CD4-positive, CD25-positive, alpha-beta regulatory T cell (primary cell): ENCODE data around the gene ADARB1. TPM values are rescaled to one million over a fixed set of nuclear protein-coding genes. Genes with fewer than 3 reads are reported as not detected.

ENCODE experiments used
- ATAC-seq, 2 donors: fragments of 150-1000 bp; cut with Tn5 transposase; one replicate each; pipeline ENCODE4 v1.10.0; 2021; ENCODE audit warnings: low read depth in 2 of 2, moderate number of reproducible peaks in 2 of 2, moderate library complexity in 1 of 2
- DNase-seq, 3 donors: peaks; one replicate each; pipeline versions ENCODE4 v3.0.0 to v3.0.0-alpha.2; 2012 to 2022; ENCODE audit warnings: mixed read lengths in 1 of 3
- H3K27ac ChIP-seq: one replicate; pipeline ENCODE4 v1.7.0; 2013; ENCODE audit warnings: mild to moderate bottlenecking, low read length; ENCODE audit not compliant: insufficient read depth, poor library complexity, severe bottlenecking
- H3K27me3 ChIP-seq: one replicate; pipeline ENCODE4 v1.7.0; 2013; ENCODE audit warnings: low read length; ENCODE audit not compliant: control insufficient read depth, insufficient read depth
- H3K36me3 ChIP-seq: one replicate; pipeline ENCODE4 v1.7.0; 2013; ENCODE audit warnings: mild to moderate bottlenecking, low read length, moderate library complexity; ENCODE audit not compliant: control insufficient read depth, insufficient read depth
- H3K4me1 ChIP-seq: 2 replicates; pipeline ENCODE4 v1.7.0; 2013; ENCODE audit warnings: mild to moderate bottlenecking, low read length; ENCODE audit not compliant: insufficient read depth, control insufficient read depth, poor library complexity, severe bottlenecking
- H3K4me3 ChIP-seq: one replicate; pipeline ENCODE4 v1.7.0; 2013; ENCODE audit warnings: low read depth, mild to moderate bottlenecking, low read length, moderate library complexity
- H3K9me3 ChIP-seq, 2 experiments: 1 replicate in 1 of 2; 2 replicates in 1 of 2; pipeline ENCODE4 v1.7.0; 2013; ENCODE audit warnings: low read length in 2 of 2, mild to moderate bottlenecking in 1 of 2, moderate library complexity in 1 of 2; ENCODE audit not compliant: control insufficient read depth in 2 of 2
- H3K27ac Mint-ChIP-seq, 3 donors: one replicate each; pipeline ENCODE4 v1.8.0; 2020 to 2022; ENCODE audit warnings: mild to moderate bottlenecking in 3 of 3, mixed read lengths in 3 of 3, moderate library complexity in 2 of 3
- H3K27me3 Mint-ChIP-seq: one replicate; pipeline ENCODE4 v1.8.0; 2022; ENCODE audit warnings: mild to moderate bottlenecking, mixed read lengths
- H3K36me3 Mint-ChIP-seq: one replicate; pipeline ENCODE4 v1.8.0; 2020; ENCODE audit warnings: mixed read lengths
- H3K4me1 Mint-ChIP-seq, 4 donors: one replicate each; pipeline ENCODE4 v1.8.0; 2020 to 2022; ENCODE audit warnings: mixed read lengths in 4 of 4, mild to moderate bottlenecking in 1 of 4
- H3K4me3 Mint-ChIP-seq, 4 donors: one replicate each; pipeline ENCODE4 v1.8.0; 2020 to 2022; ENCODE audit warnings: mild to moderate bottlenecking in 4 of 4, mixed read lengths in 4 of 4, moderate library complexity in 3 of 4
- H3K9me3 Mint-ChIP-seq, 7 donors: one replicate each; pipeline ENCODE4 v1.8.0; 2020 to 2022; ENCODE audit warnings: mixed read lengths in 7 of 7, mild to moderate bottlenecking in 3 of 7, moderate library complexity in 2 of 7
- polyA plus RNA-seq, 4 donors: library from polyadenylated mRNA; unstranded; fragments of 300-500 nt; fragmentation: Illumina TruSeq; gene quantifications; one replicate each; pipeline ENCODE4 v1.2.3, GENCODE V29; 2021
- total RNA-seq: library from RNA; stranded (reverse); gene quantifications from one replicate; pipeline ENCODE4 v1.2.3, GENCODE V29; 2022

The ADARB1 gene
- total and polyA plus RNA-seq, 5 donors from 2014 or later = 2.8 to 52.9 (median 5.6) TPM

DNA sequence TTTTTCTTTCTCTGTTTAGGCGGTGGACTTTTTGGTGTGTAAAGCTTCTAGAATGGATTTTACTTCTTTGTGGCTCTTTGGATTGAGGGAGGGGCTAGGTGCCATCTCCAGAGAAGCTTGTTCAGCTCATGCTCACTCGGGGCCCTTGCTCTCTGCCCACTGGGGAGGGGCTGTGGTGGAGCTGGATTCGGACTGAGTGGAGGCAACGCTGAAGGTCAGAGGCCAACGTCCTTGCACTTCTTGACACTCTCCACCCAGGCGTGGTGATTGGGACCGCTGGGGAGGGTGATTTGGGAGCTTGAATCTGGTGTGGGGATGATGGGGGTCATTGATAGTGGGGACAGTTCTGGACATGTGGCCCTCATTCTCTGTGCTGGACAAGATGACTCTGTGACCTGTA, 52.6 kb downstream of the ADARB1 start:
- H3K36me3 Mint-ChIP-seq = peaks cover 3% of the 10 kb centered on the region
- ATAC-seq (no peak), DNase-seq (no peak)
- H3K27me3 ChIP-seq = no peaks in the 10 kb centered on the region
- no peak overlapping the region for H3K27ac ChIP-seq
- no peaks in the 10 kb centered on the region for H3K9me3 Mint-ChIP-seq
- H3K27me3 Mint-ChIP-seq = no peaks in the 10 kb centered on the region
- H3K4me3 Mint-ChIP-seq = no peak overlapping the region
- H3K27ac Mint-ChIP-seq = no peak overlapping the region
- peaks cover 7% of the 10 kb centered on the region for H3K36me3 ChIP-seq
- H3K4me1 ChIP-seq = peaks cover 3% of the 10 kb centered on the region
- no peaks in the 10 kb centered on the region for H3K9me3 ChIP-seq
- H3K4me1 Mint-ChIP-seq = peaks cover 16 to 21% (median 18%) of the 10 kb centered on the region in 4 donors
- no peak overlapping the region for H3K4me3 ChIP-seq

DNA sequence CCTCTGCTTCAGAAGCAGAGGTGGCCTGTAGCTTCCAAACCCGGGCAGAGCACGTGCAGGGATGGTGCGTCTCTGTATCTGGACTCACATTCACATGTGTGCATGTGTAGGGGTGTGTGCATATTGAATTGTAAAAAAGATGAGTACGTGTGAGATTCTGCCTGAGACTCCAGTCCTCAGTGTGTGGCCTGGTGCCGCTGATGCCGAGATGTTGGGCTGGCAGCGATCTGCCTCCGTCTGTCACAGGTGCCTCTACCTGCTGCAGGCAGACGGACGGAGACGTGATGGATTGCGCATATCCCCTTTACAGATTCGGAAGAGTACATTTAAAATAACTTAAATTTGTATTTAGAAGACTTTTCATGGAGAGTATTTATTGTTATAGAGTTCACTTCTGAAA, 53.6 kb downstream of the ADARB1 start:
- DNase-seq = no peak
- peaks cover 3% of the 10 kb centered on the region for H3K36me3 Mint-ChIP-seq
- Histone ChIP-seq H3K36me3 (peaks cover 9% of the 10 kb centered on the region), H3K4me3 (no peak overlapping the region), H3K9me3 (no peaks in the 10 kb centered on the region), H3K27ac (no peak overlapping the region), H3K4me1 (peaks cover 3% of the 10 kb centered on the region), H3K27me3 (no peaks in the 10 kb centered on the region)
- no peak overlapping the region for H3K4me3 Mint-ChIP-seq
- no peak for ATAC-seq
- H3K27ac Mint-ChIP-seq = no peak overlapping the region
- no peaks in the 10 kb centered on the region for H3K9me3 Mint-ChIP-seq
- peaks cover 18 to 21% (median 18%) of the 10 kb centered on the region in 4 donors for H3K4me1 Mint-ChIP-seq
- H3K27me3 Mint-ChIP-seq = no peaks in the 10 kb centered on the region

DNA sequence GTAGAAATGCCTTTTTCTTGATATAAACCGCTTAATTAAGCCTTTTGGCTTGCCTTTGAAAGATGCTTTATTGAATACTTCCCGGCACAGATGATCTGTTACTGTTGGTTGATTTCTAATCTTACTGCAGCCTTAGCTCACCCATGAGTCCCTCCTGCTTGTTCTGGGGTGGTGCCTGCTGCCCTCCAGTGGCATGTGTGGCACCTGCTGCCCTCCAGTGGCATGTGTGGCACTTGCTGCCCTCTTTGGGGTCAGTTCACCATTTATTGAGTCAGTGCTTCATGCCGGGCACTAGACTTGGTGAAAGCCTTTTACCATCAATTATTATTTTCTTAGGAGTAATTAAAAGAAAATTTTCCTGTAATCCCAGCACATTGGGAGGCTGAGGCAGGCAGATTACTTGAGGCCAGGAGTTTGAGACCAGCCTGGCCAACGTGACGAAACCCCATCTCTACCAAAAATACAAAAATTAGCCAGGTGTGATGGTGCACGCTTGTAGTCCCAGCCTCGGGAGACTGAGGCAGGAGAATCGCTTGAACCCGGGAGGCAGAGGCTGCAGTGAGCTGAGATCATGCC, 54.3 kb downstream of the ADARB1 start:
- H3K9me3 Mint-ChIP-seq = no peaks in the 10 kb centered on the region
- ATAC-seq = peak; percentile 92 to 96

DNA sequence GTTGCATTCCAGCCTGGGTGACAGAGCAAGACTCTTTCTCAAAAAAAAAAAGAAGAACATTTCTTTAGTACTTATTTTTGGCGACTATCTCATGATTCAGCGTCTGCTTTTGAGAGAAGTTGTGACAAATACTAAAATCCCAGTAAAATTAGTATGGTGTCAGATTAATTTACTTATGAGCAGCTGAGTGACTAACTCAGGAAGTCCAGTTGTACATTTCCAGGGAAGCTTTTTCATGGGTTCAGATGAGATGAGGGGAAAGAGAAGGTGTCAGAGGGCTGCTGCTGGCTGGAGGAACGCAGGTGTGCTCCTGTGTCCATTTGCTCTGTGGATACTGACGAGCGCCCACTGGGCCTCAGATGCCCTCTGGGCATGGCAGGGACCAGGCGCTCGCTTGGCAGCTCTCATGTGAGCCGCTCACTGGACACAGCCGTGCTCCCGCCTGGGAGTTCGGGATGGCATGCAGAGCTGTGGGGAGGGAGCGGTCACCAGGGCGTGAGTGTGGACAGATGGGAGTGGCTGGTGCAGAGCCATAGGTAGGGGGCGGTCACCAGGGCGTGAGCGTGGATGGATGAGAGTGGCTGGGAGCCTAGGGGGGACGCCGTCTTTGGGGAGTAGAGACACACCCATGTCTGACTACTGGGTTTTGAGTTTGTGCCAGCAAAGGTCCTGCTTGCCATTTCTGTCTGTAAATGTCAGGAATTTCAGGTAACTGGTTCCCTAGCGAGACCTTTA, 55.0 kb downstream of the ADARB1 start:
- Mint-ChIP-seq H3K36me3 (peaks cover 3% of the 10 kb centered on the region), H3K27ac (no peak overlapping the region), H3K9me3 (no peaks in the 10 kb centered on the region), H3K4me1 (peaks cover 16 to 21% (median 18%) of the 10 kb centered on the region in 4 donors), H3K4me3 (peak overlapping the region in 2 of 4 donors; percentile 38 to 61), H3K27me3 (no peaks in the 10 kb centered on the region)
- H3K27me3 ChIP-seq = no peaks in the 10 kb centered on the region
- ATAC-seq = no peak
- no peak overlapping the region for H3K4me3 ChIP-seq
- H3K27ac ChIP-seq = no peak overlapping the region
- H3K36me3 ChIP-seq = peaks cover 9% of the 10 kb centered on the region
- peaks cover 3% of the 10 kb centered on the region for H3K4me1 ChIP-seq
- DNase-seq = no peak
- no peaks in the 10 kb centered on the region for H3K9me3 ChIP-seq

More for the DNA sequence above, 54.3 kb downstream of the ADARB1 start:
- Histone ChIP-seq H3K4me1 (peaks cover 3% of the 10 kb centered on the region), H3K27me3 (no peaks in the 10 kb centered on the region), H3K4me3 (no peak overlapping the region), H3K9me3 (no peaks in the 10 kb centered on the region), H3K36me3 (peaks cover 9% of the 10 kb centered on the region), H3K27ac (no peak overlapping the region)
- Mint-ChIP-seq H3K36me3 (peaks cover 3% of the 10 kb centered on the region), H3K27me3 (no peaks in the 10 kb centered on the region), H3K4me3 (no peak overlapping the region), H3K4me1 (peaks cover 18 to 21% (median 19%) of the 10 kb centered on the region in 4 donors), H3K27ac (peak overlapping the region in 1 of 3 donors; percentile 26)
- DNase-seq = peak; percentile 64 to 82 (median 77)

DNA sequence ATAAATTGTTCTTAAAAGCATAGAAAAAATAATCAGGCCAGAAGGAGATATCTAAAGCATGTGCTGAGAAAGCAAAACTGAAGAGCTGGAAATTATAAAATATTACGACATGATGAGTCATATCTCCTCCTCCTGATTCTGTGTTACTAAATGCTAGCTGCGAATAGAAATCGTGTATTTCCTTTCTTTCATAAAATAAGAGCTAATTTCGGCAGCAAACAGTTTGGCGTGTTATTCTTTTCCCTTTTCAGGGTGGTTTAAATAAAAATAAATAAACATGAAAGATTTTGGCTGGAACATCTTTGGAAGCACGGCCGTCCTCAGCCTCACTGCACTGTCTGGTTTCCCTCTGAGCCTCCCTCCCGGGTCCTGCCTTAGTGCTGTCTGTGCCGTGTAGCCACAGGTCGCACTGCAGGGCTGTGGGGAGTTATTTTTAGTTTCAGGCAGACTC, 56.0 kb downstream of the ADARB1 start:
- H3K9me3 Mint-ChIP-seq = no peaks in the 10 kb centered on the region
- ATAC-seq = no peak
- peak in 1 of 3 donors; percentile 14 for DNase-seq
- no peaks in the 10 kb centered on the region for H3K27me3 Mint-ChIP-seq
- Histone ChIP-seq H3K9me3 (no peaks in the 10 kb centered on the region), H3K27me3 (no peaks in the 10 kb centered on the region), H3K27ac (no peak overlapping the region), H3K4me1 (peaks cover 3% of the 10 kb centered on the region), H3K36me3 (peaks cover 16% of the 10 kb centered on the region), H3K4me3 (no peak overlapping the region)
- peak overlapping the region in 1 of 4 donors; percentile 47 for H3K4me3 Mint-ChIP-seq
- H3K4me1 Mint-ChIP-seq = peaks cover 16 to 21% (median 17%) of the 10 kb centered on the region in 4 donors
- H3K27ac Mint-ChIP-seq = no peak overlapping the region
- H3K36me3 Mint-ChIP-seq = peaks cover 3% of the 10 kb centered on the region

DNA sequence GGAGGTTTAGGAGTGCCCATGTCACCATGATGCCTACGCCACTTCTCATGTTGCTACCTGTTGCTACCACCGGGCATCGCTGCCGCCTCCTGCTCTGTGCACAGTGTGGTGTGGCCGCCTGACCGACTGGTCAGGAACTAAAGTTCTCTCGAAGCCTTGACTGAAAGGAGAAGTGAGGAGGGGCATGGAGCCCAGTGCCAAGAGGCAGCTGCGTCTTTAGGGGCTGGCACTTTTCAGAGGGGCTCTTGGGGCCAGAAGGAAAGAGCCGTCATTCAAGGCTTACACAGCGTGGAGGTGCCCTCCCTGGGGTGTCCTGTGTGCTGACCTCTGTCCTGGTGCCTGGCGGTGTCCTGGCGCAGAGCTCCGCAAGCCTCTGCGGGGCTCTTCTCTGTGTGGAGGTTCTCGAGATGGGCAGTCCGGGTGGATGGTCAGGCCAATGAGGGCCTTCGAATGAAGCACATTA, 57.2 kb downstream of the ADARB1 start:
- Histone ChIP-seq H3K27me3 (no peaks in the 10 kb centered on the region), H3K27ac (no peak overlapping the region), H3K36me3 (peaks cover 17% of the 10 kb centered on the region), H3K4me3 (no peak overlapping the region), H3K4me1 (peaks cover 3% of the 10 kb centered on the region), H3K9me3 (no peaks in the 10 kb centered on the region)
- H3K27ac Mint-ChIP-seq = no peak overlapping the region
- DNase-seq (no peak), ATAC-seq (no peak)
- no peak overlapping the region for H3K4me3 Mint-ChIP-seq
- peaks cover 11 to 21% (median 17%) of the 10 kb centered on the region in 4 donors for H3K4me1 Mint-ChIP-seq
- peaks cover 3% of the 10 kb centered on the region for H3K36me3 Mint-ChIP-seq
- no peaks in the 10 kb centered on the region for H3K27me3 Mint-ChIP-seq
- H3K9me3 Mint-ChIP-seq = no peaks in the 10 kb centered on the region

DNA sequence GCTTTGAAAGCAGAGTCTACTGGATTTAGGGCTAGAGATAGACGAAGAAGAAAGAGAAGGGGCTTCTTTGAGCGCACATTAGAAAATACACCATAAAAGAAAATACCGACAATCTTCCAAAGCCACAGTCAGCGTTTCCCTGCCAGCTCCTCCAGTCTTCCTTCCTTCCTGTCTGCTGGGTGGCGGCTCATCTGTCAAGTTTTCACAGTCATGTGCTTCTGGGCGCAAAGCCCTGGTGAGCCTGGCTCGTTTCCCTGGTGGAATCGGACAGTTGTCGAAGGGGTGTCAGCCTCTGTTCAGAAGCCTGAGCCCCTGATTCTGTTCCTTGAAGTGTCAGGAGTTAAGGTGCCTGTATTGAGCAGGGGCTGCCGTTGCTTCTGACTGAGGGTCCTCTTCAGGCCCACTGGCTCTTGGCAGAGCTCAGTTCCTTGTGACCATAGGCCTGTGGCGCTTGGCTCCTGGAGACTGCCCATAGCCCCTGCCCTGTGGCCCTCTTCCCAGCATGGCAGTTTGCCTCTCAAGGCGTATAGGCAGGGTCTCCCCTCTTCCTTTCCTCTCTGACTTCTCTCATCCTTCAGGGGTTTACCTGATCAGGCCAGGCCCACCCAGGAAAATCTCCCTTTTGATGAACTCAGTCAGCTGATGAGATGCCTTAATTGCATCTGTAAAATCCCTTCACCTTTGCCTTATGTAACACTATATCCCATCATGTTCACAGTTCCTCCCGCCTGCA, 58.6 kb downstream of the ADARB1 start:
- DNase-seq = no peak
- Mint-ChIP-seq H3K4me3 (peak overlapping the region in 1 of 4 donors; percentile 9), H3K27ac (peak overlapping the region in 1 of 3 donors; percentile 87), H3K9me3 (no peaks in the 10 kb centered on the region), H3K36me3 (peaks cover 8% of the 10 kb centered on the region), H3K4me1 (peaks cover 14 to 23% (median 18%) of the 10 kb centered on the region in 4 donors), H3K27me3 (no peaks in the 10 kb centered on the region)
- Histone ChIP-seq H3K9me3 (no peaks in the 10 kb centered on the region), H3K36me3 (peaks cover 17% of the 10 kb centered on the region), H3K27me3 (no peaks in the 10 kb centered on the region), H3K4me3 (no peak overlapping the region), H3K27ac (no peak overlapping the region), H3K4me1 (peaks cover 3% of the 10 kb centered on the region)
- no peak for ATAC-seq
